DOHH2 (cell line): ENCODE data around the gene TLR4.

Experiments used
- H3F3A ChIP-seq: fragments of 200-600 bp; sonication (generic), shearing (Covaris generic); 2 replicates; pipeline ENCODE4 v1.6.0; 2016; ENCODE audit warnings: antibody characterized with exemption, mild to moderate bottlenecking; ENCODE audit not compliant: control insufficient read depth, insufficient read depth
- H3K27ac ChIP-seq: fragments of 200-600 bp; sonication (generic); 2 replicates; pipeline ENCODE4 v1.5.1; 2014; ENCODE audit warnings: low read depth, mild to moderate bottlenecking, low read length, moderate library complexity
- H3K27me3 ChIP-seq: fragments of 200-600 bp; sonication (generic); 2 replicates; pipeline ENCODE4 v1.6.1; 2014; ENCODE audit warnings: mild to moderate bottlenecking, low read length, mixed read lengths; ENCODE audit not compliant: control insufficient read depth
- H3K36me3 ChIP-seq: fragments of 200-600 bp; sonication (generic); 2 replicates; pipeline ENCODE4 v1.6.1; 2014; ENCODE audit warnings: mild to moderate bottlenecking, low read length, moderate library complexity, mixed read lengths; ENCODE audit not compliant: control insufficient read depth
- H3K4me1 ChIP-seq: fragments of 200-600 bp; sonication (generic); 2 replicates; pipeline ENCODE4 v1.6.1; 2014; ENCODE audit warnings: mild to moderate bottlenecking, low read length, mixed read lengths; ENCODE audit not compliant: control insufficient read depth
- H3K4me2 ChIP-seq: fragments of 200-600 bp; sonication (generic); 2 replicates; pipeline ENCODE4 v1.6.0; 2014; ENCODE audit warnings: mild to moderate bottlenecking, low read length, moderate library complexity
- H3K4me3 ChIP-seq: fragments of 200-600 bp; sonication (generic); 2 replicates; pipeline ENCODE4 v1.5.1; 2014; ENCODE audit warnings: mild to moderate bottlenecking, low read length, mixed read lengths
- H3K79me2 ChIP-seq: fragments of 200-600 bp; sonication (generic); 2 replicates; pipeline ENCODE4 v1.6.1; 2014; ENCODE audit warnings: mild to moderate bottlenecking, low read length, mixed read lengths; ENCODE audit not compliant: control insufficient read depth
- H3K9me2 ChIP-seq: fragments of 200-600 bp; sonication (generic); replicated peaks from 2 replicates; pipeline ENCODE4 v1.6.1; 2014; ENCODE audit warnings: mild to moderate bottlenecking, low read length, mixed read lengths; ENCODE audit not compliant: control insufficient read depth
- H3K9me3 ChIP-seq: fragments of 200-600 bp; sonication (generic); 2 replicates; pipeline ENCODE4 v1.6.1; 2014; ENCODE audit warnings: antibody characterized with exemption, low read length, mixed read lengths; ENCODE audit not compliant: control insufficient read depth, insufficient read depth
- H4K20me1 ChIP-seq: fragments of 200-600 bp; sonication (generic); 2 replicates; pipeline ENCODE4 v1.6.0; 2014; ENCODE audit warnings: low read depth, mild to moderate bottlenecking, antibody characterized with exemption, low read length, moderate library complexity; ENCODE audit not compliant: control insufficient read depth, insufficient read depth
- EZH2phosphoT487 ChIP-seq: fragments of 200-600 bp; sonication (generic); IDR thresholded peaks from 2 replicates; pipeline ENCODE4 v1.6.1; 2017; ENCODE audit warnings: borderline replicate concordance, mild to moderate bottlenecking, antibody characterized with exemption, low read length, moderate library complexity, mixed read lengths
- TF ChIP-seq, protein P1 (sequence below): fragments of 200-600 bp; sonication (generic); IDR thresholded peaks from one replicate; pipeline ENCODE4 v1.5.1; 2014; ENCODE audit warnings: antibody characterized with exemption, mild to moderate bottlenecking, low read depth, low read length; ENCODE audit not compliant: poor library complexity, severe bottlenecking

TLR4 gene

DNA sequence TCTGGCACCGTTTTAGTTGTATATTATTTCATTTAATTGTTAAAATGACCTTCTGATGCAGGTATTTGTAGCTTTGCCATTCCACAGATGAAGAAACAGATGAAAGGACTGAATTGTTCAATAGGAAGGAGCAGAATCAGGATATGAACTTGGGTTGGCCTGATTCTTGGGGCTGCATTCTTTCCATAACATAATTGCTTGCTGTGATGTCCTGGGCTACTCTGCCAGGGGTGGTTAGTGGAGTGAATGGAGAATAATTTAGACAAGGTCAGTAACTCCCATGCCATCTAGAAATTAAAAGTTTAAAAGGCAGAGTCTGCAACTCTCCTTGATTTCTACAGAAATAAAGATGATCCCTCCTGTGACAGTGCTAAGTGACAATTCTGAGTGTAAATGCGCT lies 15.9 kb downstream of the TLR4 start:
- Histone ChIP-seq H3K4me2 (no peak overlapping the region), H3K4me1 (peaks cover 13% of the 10 kb centered on the region), H3K9me2 (no peaks in the 10 kb centered on the region), H3F3A (no peaks in the 10 kb centered on the region), H3K27ac (no peak overlapping the region), H3K36me3 (no peaks in the 10 kb centered on the region), H3K9me3 (no peaks in the 10 kb centered on the region), H3K79me2 (no peaks in the 10 kb centered on the region), H3K27me3 (0 out of 2 replicates have a peak, but pooled peaks cover 2% of the 10 kb centered on the region), H3K4me3 (no peak overlapping the region), H4K20me1 (no peaks in the 10 kb centered on the region)
- TF ChIP-seq EZH2phosphoT487: no peak
- TF ChIP-seq, protein P1, sequence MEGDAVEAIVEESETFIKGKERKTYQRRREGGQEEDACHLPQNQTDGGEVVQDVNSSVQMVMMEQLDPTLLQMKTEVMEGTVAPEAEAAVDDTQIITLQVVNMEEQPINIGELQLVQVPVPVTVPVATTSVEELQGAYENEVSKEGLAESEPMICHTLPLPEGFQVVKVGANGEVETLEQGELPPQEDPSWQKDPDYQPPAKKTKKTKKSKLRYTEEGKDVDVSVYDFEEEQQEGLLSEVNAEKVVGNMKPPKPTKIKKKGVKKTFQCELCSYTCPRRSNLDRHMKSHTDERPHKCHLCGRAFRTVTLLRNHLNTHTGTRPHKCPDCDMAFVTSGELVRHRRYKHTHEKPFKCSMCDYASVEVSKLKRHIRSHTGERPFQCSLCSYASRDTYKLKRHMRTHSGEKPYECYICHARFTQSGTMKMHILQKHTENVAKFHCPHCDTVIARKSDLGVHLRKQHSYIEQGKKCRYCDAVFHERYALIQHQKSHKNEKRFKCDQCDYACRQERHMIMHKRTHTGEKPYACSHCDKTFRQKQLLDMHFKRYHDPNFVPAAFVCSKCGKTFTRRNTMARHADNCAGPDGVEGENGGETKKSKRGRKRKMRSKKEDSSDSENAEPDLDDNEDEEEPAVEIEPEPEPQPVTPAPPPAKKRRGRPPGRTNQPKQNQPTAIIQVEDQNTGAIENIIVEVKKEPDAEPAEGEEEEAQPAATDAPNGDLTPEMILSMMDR: no peak

DNA sequence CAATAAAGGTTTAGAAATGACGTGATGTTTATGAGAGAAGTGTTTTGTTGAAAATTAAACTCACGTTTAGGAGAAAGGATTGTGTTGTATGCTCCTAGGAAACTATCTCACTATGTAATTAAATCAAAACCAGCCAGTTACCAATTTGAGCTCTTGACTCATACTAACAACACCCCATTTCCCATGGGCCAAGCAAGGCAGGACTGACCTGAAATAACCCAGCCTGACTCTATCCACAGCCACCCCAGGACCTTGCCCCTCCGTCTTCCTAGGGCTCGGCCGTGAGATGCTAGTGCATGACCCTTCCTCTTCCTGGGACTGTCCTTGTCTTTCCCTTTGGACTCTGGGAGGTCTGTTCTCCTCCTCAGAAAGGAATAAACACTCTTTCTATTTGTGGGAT lies 16.4 kb downstream of the TLR4 start:
- TF ChIP-seq EZH2phosphoT487: no peak
- TF ChIP-seq, protein P1: no peak
- no peak overlapping the region for H3K4me2 ChIP-seq
- no peak overlapping the region for H3K4me3 ChIP-seq
- 0 out of 2 replicates have a peak, but pooled peaks cover 2% of the 10 kb centered on the region for H3K27me3 ChIP-seq
- H3K27ac ChIP-seq: no peak overlapping the region
- H3K36me3 ChIP-seq: no peaks in the 10 kb centered on the region
- no peaks in the 10 kb centered on the region for H4K20me1 ChIP-seq
- H3K79me2 ChIP-seq: no peaks in the 10 kb centered on the region
- H3K9me3 ChIP-seq: no peaks in the 10 kb centered on the region
- no peaks in the 10 kb centered on the region for H3K9me2 ChIP-seq
- H3K4me1 ChIP-seq: peaks cover 13% of the 10 kb centered on the region
- H3F3A ChIP-seq: no peaks in the 10 kb centered on the region

DNA sequence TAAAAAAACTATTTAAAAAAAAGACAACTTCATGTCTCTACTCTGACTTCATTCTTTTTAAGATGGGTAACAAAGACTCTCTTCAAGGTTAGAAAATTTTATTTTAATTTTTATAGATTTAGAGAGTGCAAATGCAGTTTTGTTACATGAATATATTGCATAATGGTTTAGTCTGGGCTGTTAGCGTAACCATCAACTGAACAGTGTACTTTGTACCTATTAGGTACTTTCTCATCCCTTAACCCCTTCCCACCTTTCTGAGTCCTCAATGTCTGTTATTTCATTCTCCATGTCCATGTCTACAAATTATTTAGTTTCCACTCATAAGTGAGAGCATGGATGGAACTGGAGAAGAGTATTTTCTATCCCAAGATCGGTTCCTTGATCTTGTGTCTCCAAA lies 16.8 kb downstream of the TLR4 start:
- no peaks in the 10 kb centered on the region for H3K79me2 ChIP-seq
- H3K27me3 ChIP-seq: 0 out of 2 replicates have a peak, but pooled peaks cover 2% of the 10 kb centered on the region
- no peak overlapping the region for H3K4me3 ChIP-seq
- H3K36me3 ChIP-seq: no peaks in the 10 kb centered on the region
- no peaks in the 10 kb centered on the region for H3K9me3 ChIP-seq
- H3F3A ChIP-seq: no peaks in the 10 kb centered on the region
- H4K20me1 ChIP-seq: no peaks in the 10 kb centered on the region
- H3K9me2 ChIP-seq: no peaks in the 10 kb centered on the region
- no peak overlapping the region for H3K27ac ChIP-seq
- TF ChIP-seq, protein P1: no peak
- no peak for TF ChIP-seq EZH2phosphoT487
- no peak overlapping the region for H3K4me2 ChIP-seq
- peaks cover 13% of the 10 kb centered on the region for H3K4me1 ChIP-seq

DNA sequence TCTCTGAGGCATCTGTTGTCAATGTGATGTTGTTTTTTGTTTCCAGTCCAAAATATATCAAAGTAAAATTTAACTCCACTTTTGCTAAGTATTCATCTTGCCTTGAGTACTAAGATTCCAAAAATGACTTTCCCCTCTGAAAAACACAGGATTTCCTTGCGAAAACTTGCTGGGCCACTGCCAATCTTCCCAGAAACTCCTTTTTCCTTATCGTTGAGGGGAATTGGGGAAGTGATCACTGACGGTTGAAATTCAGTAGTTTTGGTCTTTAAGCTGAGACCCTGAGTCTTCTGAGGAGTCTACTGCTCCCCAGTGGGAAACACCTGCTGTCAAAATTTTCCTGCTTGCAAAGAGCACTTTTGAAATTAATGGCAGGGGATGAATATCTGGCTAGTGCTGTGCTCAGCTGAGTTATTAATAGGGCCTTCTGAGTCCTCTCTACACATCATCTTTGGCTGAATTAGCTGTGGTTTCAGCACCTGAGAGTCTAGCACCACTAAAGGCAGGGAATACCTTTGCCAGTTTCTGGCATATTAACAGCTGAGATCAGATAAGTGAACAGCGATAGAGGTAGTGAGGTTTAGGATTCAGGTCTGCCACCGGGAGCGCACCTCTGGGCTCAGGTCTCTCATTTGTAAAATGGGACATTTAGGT lies 18.0 kb downstream of the TLR4 start:
- no peaks in the 10 kb centered on the region for H3K36me3 ChIP-seq
- H3K4me2 ChIP-seq: no peak overlapping the region
- H3K27ac ChIP-seq: no peak overlapping the region
- no peaks in the 10 kb centered on the region for H3K9me2 ChIP-seq
- peaks cover 13% of the 10 kb centered on the region for H3K4me1 ChIP-seq
- H3K4me3 ChIP-seq: no peak overlapping the region
- H3F3A ChIP-seq: no peaks in the 10 kb centered on the region
- no peaks in the 10 kb centered on the region for H3K9me3 ChIP-seq
- 0 out of 2 replicates have a peak, but pooled peaks cover 2% of the 10 kb centered on the region for H3K27me3 ChIP-seq
- no peaks in the 10 kb centered on the region for H3K79me2 ChIP-seq
- H4K20me1 ChIP-seq: no peaks in the 10 kb centered on the region
- no peak for TF ChIP-seq EZH2phosphoT487
